GM18520 (cell line): ENCODE measurements around the gene GPS1.

Source experiments
- ATAC-seq: cut with Tn5 transposase; IDR thresholded peaks from one replicate; pipeline ENCODE4 v1.9.1; 2021; ENCODE audit not compliant: unreplicated experiment

The GPS1 gene

GRCh38 chr17:82014432-82014831, 37.3 kb upstream of the GPS1 start:
- no peak for ATAC-seq

- no peak for ATAC-seq
Observed at GRCh38 chr17:82014971-82015310, 36.8 kb upstream of the GPS1 start.

- no peak for ATAC-seq
Observed at GRCh38 chr17:82015311-82015971, 36.3 kb upstream of the GPS1 start.

- no peak for ATAC-seq
Observed at GRCh38 chr17:82016061-82016874, 35.4 kb upstream of the GPS1 start.

GRCh38 chr17:82016875-82017459, 34.7 kb upstream of the GPS1 start:
- no peak for ATAC-seq

GRCh38 chr17:82017612-82018151, 34.0 kb upstream of the GPS1 start:
- no peak for ATAC-seq

- no peak for ATAC-seq
Observed at GRCh38 chr17:82018152-82018988, 33.3 kb upstream of the GPS1 start.

GRCh38 chr17:82018989-82019689, 32.6 kb upstream of the GPS1 start:
- ATAC-seq = no peak

GRCh38 chr17:82019690-82020571, 31.8 kb upstream of the GPS1 start:
- ATAC-seq = no peak

GRCh38 chr17:82020572-82021106, 31.1 kb upstream of the GPS1 start:
- ATAC-seq = no peak

- no peak for ATAC-seq
Observed at GRCh38 chr17:82021107-82021899, 30.4 kb upstream of the GPS1 start.

GRCh38 chr17:82021900-82022309, 29.8 kb upstream of the GPS1 start:
- ATAC-seq = no peak

GRCh38 chr17:82022310-82022980, 29.3 kb upstream of the GPS1 start, which contains the start of gene CENPX:
Gene CENPX (minus strand): TSS chr17:82022878. CDS start chr17:82022861, 17 bp downstream.
- no peak for ATAC-seq

- peak; percentile 83 for ATAC-seq
Observed at GRCh38 chr17:82022981-82023446, 28.7 kb upstream of the GPS1 start, which contains the start of gene LRRC45. Gene LRRC45 (plus strand): TSS chr17:82023305. CDS start chr17:82023644, 339 bp downstream.

GRCh38 chr17:82023447-82024241, 28.1 kb upstream of the GPS1 start:
- ATAC-seq = no peak

- ATAC-seq = no peak
Observed at GRCh38 chr17:82024859-82025258, 26.8 kb upstream of the GPS1 start.
